ENCODE data around the gene LRP4.

DNA sequence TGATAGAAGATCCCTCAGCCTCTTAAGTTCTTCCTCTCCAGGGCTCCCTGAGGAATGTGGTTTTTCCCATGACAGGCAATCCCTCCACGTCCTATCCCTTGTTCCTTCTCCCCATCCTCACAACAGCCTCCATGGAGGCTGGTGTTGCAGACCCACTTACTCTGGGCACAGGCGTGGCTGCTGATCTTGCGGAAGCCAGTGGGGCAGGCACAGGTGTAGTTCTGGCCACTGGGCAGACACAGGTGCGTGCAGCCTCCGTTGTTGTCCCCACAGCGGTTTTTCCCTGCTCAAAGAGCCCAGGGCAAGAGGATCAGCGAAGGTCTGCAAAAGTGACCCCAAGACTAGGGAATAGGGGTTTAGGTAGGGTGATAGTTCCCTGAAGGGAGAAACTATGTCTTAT lies 29.1 kb downstream of the LRP4 start:
- TF ChIP-seq EP300 (conservative IDR thresholded peaks at IDR 0.05; ENCODE audit: poor library complexity, severe bottlenecking) (no peak), CTCF (IDR thresholded peaks at IDR 0.05; ENCODE audit: poor library complexity, severe bottlenecking) (no peak), POLR2AphosphoS5 (IDR thresholded peaks at IDR 0.05) (no peak), RAD21 (conservative IDR thresholded peaks at IDR 0.05) (no peak)
